ENCODE measurements around the gene CTAG1A.
"Not testable (repeated sequence)": the region's sequence is repeated elsewhere in the genome, so short reads cannot be mapped to it uniquely, and the experiment has no call there.

Gene CTAG1A

DNA sequence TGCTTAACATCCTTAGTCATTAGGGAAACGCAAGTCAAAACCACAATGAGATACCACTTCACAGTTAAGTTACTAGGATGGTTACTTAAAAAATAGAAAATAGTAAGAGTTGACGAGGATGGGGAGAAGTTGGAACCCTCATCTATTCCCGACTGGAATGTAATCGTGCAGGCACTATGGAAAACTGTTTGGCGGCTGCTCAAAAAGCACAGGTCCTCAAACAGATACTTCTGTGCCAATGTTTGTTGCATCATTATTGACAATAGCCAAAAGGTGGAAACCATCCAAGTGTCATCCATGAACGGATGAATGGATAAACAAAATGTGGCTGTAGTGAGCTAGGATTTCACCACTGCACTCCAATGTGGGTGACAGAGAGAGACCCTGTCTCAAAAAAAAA is 22.4 kb downstream of the CTAG1A start:
- DNase-seq (ENCODE audit: low spot score) = no peak
- H3K27ac ChIP-seq = no peak overlapping the region
- POLR2A ChIA-PET (ENCODE audit: low non-redundant PET) = no interaction called here
- TF ChIP-seq, protein P1, sequence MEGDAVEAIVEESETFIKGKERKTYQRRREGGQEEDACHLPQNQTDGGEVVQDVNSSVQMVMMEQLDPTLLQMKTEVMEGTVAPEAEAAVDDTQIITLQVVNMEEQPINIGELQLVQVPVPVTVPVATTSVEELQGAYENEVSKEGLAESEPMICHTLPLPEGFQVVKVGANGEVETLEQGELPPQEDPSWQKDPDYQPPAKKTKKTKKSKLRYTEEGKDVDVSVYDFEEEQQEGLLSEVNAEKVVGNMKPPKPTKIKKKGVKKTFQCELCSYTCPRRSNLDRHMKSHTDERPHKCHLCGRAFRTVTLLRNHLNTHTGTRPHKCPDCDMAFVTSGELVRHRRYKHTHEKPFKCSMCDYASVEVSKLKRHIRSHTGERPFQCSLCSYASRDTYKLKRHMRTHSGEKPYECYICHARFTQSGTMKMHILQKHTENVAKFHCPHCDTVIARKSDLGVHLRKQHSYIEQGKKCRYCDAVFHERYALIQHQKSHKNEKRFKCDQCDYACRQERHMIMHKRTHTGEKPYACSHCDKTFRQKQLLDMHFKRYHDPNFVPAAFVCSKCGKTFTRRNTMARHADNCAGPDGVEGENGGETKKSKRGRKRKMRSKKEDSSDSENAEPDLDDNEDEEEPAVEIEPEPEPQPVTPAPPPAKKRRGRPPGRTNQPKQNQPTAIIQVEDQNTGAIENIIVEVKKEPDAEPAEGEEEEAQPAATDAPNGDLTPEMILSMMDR (conservative IDR thresholded peaks at IDR 0.05; ENCODE audit: low read depth) = no peak
- CTCF ChIA-PET = interaction anchor here (0.6 kb wide), 1 partner anchor 106 kb away, joined by 4 read pairs; no protein-coding TSS in a partner anchor

- CTCF ChIA-PET; DNase-seq (ENCODE audit: low spot score); POLR2A ChIA-PET (ENCODE audit: low non-redundant PET); H3K27ac ChIP-seq: not testable (repeated sequence)
Measured at GRCh38 chrX:154607976-154608375, 23.0 kb downstream of the CTAG1A start.

DNA sequence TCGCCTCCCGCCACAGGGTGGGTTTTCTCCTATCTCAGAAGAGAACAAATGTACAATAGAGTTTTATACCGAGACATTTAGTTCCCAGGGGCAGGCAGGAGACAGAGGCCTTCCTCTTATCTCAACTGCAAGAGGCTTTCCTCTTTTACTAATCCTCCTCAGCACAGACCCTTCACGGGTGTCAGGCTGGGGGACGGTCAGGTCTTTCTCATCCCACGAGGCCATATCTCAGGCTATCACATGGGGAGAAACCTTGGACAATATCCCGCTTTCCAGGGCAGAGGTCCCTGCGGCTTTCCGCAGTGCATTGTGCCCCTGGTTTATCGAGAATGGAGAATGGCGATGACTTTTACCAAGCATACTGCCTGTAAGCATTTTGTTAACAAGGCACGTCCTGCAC is 23.9 kb downstream of the CTAG1A start:
- H3K27ac ChIP-seq; DNase-seq (ENCODE audit: low spot score); POLR2A ChIA-PET (ENCODE audit: low non-redundant PET); CTCF ChIA-PET: not testable (repeated sequence)

DNA sequence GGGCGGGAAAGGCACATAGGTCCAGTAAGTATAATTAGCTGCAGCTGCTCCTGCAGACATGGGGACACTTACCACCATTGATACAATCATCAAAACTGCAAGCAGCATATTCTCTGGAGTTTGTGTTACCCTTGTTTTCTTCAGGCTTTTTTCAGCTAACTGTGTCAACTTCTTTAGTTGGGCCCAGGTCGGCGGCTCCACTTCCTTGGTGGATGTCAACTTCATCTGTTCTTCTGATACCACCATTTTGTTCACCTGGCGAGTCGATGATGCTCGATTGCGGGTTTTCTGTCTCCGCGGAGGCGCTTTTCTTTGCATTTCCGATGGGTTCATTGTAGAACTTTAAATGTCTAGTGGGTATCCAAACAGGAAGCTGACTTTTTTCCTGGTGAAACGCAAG is 26.2 kb downstream of the CTAG1A start:
- CTCF ChIA-PET; H3K27ac ChIP-seq; DNase-seq (ENCODE audit: low spot score); POLR2A ChIA-PET (ENCODE audit: low non-redundant PET): not testable (repeated sequence)

- CTCF ChIA-PET; H3K27ac ChIP-seq; POLR2A ChIA-PET (ENCODE audit: low non-redundant PET); DNase-seq (ENCODE audit: low spot score): not testable (repeated sequence)
Measured at GRCh38 chrX:154613586-154613985, 28.7 kb downstream of the CTAG1A start.

- CTCF ChIA-PET; H3K27ac ChIP-seq; POLR2A ChIA-PET (ENCODE audit: low non-redundant PET); DNase-seq (ENCODE audit: low spot score): not testable (repeated sequence)
Measured at GRCh38 chrX:154619182-154619581, 34.2 kb downstream of the CTAG1A start, which contains the start of gene CTAG1B. Gene CTAG1B, minus strand, starts transcription at chrX:154619282. Its CDS starts 64 bp downstream, at chrX:154619218.

- POLR2A ChIA-PET (ENCODE audit: low non-redundant PET); DNase-seq (ENCODE audit: low spot score); H3K27ac ChIP-seq; CTCF ChIA-PET: not testable (repeated sequence)
Measured at GRCh38 chrX:154620767-154621414, 36.0 kb downstream of the CTAG1A start.

DNA sequence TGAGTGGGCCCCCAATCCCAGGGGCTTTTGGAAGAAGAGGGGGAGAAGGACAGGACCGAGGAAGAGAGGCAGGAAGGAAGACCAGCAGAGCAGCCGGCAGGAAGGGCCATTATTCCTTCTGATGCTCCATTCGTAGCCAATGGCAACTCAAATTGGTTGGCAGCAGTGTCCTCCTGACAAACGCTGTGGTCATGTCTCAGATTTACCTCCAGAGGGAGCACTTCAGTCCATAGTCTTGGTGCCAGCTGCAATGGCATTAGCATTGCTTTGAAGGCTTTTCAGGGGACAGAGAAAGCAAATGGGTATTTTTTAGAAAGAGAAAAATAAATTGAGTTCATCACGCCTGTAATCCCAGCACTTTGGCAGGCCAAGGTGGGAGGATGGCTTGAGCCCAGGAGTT is 44.0 kb downstream of the CTAG1A start:
- H3K27ac ChIP-seq; CTCF ChIA-PET; POLR2A ChIA-PET (ENCODE audit: low non-redundant PET); DNase-seq (ENCODE audit: low spot score): not testable (repeated sequence)

DNA sequence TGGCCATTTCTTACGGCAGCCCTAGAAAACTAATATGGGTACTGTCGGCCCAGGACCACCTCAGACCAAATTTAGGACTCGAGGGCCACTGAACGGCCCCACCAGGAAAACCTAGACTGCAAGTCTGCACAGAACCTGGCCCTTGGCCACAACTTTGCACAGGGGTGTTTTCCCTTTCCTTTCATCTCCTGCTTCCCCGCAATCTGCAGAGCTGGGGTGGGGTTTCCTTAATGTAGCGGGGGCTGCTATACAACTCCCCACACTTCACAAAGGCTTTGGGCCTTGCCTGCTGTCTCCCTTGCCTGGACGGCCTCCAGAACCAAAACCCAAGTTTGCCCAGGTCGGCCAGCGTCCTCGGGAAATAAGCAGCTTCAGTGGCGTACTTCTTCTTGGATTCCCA is 46.0 kb downstream of the CTAG1A start:
- DNase-seq (ENCODE audit: low spot score); POLR2A ChIA-PET (ENCODE audit: low non-redundant PET); H3K27ac ChIP-seq; CTCF ChIA-PET: not testable (repeated sequence)

GRCh38 chrX:154633661-154634060 is 48.7 kb downstream of the CTAG1A start:
- CTCF ChIA-PET; POLR2A ChIA-PET (ENCODE audit: low non-redundant PET): not testable (repeated sequence)

More at GRCh38 chrX:154633661-154634060, 48.7 kb downstream of the CTAG1A start:
- not testable (repeated sequence) for DNase-seq (ENCODE audit: low spot score); H3K27ac ChIP-seq
